ENCODE measurements around the gene SNX20.

- no peak for TF ChIP-seq EZH2 (conservative IDR thresholded peaks at IDR 0.05; ENCODE audit: low read depth, low read length)
- TF ChIP-seq CTCF (CRISPR knock-in tag; IDR thresholded peaks at IDR 0.05) = no peak
- TF ChIP-seq ZNF678 (CRISPR knock-in tag; IDR thresholded peaks at IDR 0.05) = no peak
- no peak for TF ChIP-seq SMC3 (IDR thresholded peaks at IDR 0.05; ENCODE audit: low read length)
- TF ChIP-seq ZNF280B (CRISPR knock-in tag; IDR thresholded peaks at IDR 0.05; ENCODE audit: borderline replicate concordance) = no peak
- no peak for TF ChIP-seq JUN (CRISPR knock-in tag; IDR thresholded peaks at IDR 0.05)
- no peak for TF ChIP-seq MED1 (CRISPR knock-in tag; IDR thresholded peaks at IDR 0.05)
- no peak for TF ChIP-seq NFE2 (CRISPR knock-in tag; IDR thresholded peaks at IDR 0.05)
- TF ChIP-seq NKX3-1 (CRISPR knock-in tag; IDR thresholded peaks at IDR 0.05) = no peak
Measured at GRCh38 chr16:50692999-50693781, 12.1 kb upstream of the SNX20 start, which contains the start of gene NOD2.

Measured in HepG2 (cell line).